Sigmoid colon (tissue), 4 donors: Measurements from ENCODE around the gene ZFHX3.

ENCODE experiments used
- CTCF ChIP-seq, 4 experiments: fragments of 450-650 bp in 3 of 4; fragments of 200-600 bp in 1 of 4; IDR thresholded peaks; one replicate each; pipeline ENCODE4 v1.5.1; 2016 to 2019; ENCODE audit warnings: antibody characterized with exemption in 4 of 4, mild to moderate bottlenecking in 3 of 4, moderate library complexity in 2 of 4
- POLR2AphosphoS5 ChIP-seq, 4 donors: sonication (generic); formaldehyde crosslinking; IDR thresholded peaks; one replicate each; pipeline ENCODE4 v1.6.1; 2017; ENCODE audit warnings: antibody characterized with exemption in 4 of 4

- no peak for TF ChIP-seq CTCF (IDR thresholded peaks at IDR 0.05)
- TF ChIP-seq POLR2AphosphoS5 (IDR thresholded peaks at IDR 0.05), result no peak
These were observed 153.4 kb downstream of the ZFHX3 start for GRCh38 chr16:72894293-72895151.
